ENCODE measurements around the gene SCYL1.

DNA sequence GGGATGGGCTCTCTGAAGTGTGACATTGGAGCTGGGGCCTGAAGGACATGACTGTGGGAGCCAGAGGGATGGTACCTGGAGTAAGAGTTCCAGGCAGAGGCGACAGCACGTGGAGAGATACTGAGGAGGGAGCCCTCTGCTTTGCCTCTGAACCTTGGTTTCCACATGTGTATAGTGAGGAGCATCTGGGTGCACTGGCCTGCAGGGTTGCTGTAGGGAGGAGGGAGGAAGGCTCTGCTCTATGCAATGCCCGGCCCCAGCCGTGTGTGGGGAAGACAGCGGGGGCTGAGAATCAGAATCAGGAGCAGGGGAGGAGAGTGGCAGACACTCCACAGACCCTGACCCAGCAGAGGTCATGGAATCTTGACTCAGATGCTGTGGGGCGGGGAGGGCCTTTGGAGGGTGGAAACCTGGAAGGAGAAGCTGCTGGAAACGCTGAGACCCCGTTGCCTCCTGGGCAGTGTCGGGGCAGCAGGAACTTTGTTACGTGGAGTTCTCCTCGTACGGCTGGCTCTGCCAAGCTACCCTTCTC is 4.0 kb downstream of the SCYL1 start:
- no peak for TF ChIP-seq CTCF (IDR thresholded peaks at IDR 0.05)
- TF ChIP-seq POLR2A (IDR thresholded peaks at IDR 0.05) = no peak
